ENCODE data around the gene RPL5.

The RPL5 gene

GRCh38 chr1:92790867-92791266, 41.0 kb upstream of the RPL5 start:
- no peak for DNase-seq (ENCODE audit: low read depth)
- TF ChIP-seq CTCF (IDR thresholded peaks at IDR 0.05; ENCODE audit: control insufficient read depth, insufficient read depth, low read depth, low read length, missing control alignments), result no peak
- no peak overlapping the region for H3K4me3 ChIP-seq (ENCODE audit: control insufficient read depth, low read depth, low read length)

- no peak overlapping the region for H3K4me3 ChIP-seq (ENCODE audit: control insufficient read depth, low read depth, low read length)
- DNase-seq (ENCODE audit: low read depth), result no peak
- TF ChIP-seq CTCF (IDR thresholded peaks at IDR 0.05; ENCODE audit: control insufficient read depth, insufficient read depth, low read depth, low read length, missing control alignments), result no peak
Observed at GRCh38 chr1:92791487-92792066, 40.3 kb upstream of the RPL5 start.

- no peak overlapping the region for H3K4me3 ChIP-seq (ENCODE audit: control insufficient read depth, low read depth, low read length)
- TF ChIP-seq CTCF (IDR thresholded peaks at IDR 0.05; ENCODE audit: control insufficient read depth, insufficient read depth, low read depth, low read length, missing control alignments), result no peak
- no peak for DNase-seq (ENCODE audit: low read depth)
Observed at GRCh38 chr1:92792340-92792782, 39.5 kb upstream of the RPL5 start.

GRCh38 chr1:92795166-92795565, 36.7 kb upstream of the RPL5 start:
- no peak for DNase-seq (ENCODE audit: low read depth)
- H3K4me3 ChIP-seq (ENCODE audit: control insufficient read depth, low read depth, low read length), result no peak overlapping the region
- TF ChIP-seq CTCF (IDR thresholded peaks at IDR 0.05; ENCODE audit: control insufficient read depth, insufficient read depth, low read depth, low read length, missing control alignments), result no peak

GRCh38 chr1:92797297-92797696, 34.5 kb upstream of the RPL5 start:
- no peak overlapping the region for H3K4me3 ChIP-seq (ENCODE audit: control insufficient read depth, low read depth, low read length)
- DNase-seq (ENCODE audit: low read depth), result no peak
- TF ChIP-seq CTCF (IDR thresholded peaks at IDR 0.05; ENCODE audit: control insufficient read depth, insufficient read depth, low read depth, low read length, missing control alignments), result no peak

- H3K4me3 ChIP-seq (ENCODE audit: control insufficient read depth, low read depth, low read length), result no peak overlapping the region
- no peak for TF ChIP-seq CTCF (IDR thresholded peaks at IDR 0.05; ENCODE audit: control insufficient read depth, insufficient read depth, low read depth, low read length, missing control alignments)
- DNase-seq (ENCODE audit: low read depth), result no peak
Observed at GRCh38 chr1:92797961-92798360, 33.9 kb upstream of the RPL5 start.

All from AG09309 (cell line).